ENCODE measurements around the gene TTBK1.

DNA sequence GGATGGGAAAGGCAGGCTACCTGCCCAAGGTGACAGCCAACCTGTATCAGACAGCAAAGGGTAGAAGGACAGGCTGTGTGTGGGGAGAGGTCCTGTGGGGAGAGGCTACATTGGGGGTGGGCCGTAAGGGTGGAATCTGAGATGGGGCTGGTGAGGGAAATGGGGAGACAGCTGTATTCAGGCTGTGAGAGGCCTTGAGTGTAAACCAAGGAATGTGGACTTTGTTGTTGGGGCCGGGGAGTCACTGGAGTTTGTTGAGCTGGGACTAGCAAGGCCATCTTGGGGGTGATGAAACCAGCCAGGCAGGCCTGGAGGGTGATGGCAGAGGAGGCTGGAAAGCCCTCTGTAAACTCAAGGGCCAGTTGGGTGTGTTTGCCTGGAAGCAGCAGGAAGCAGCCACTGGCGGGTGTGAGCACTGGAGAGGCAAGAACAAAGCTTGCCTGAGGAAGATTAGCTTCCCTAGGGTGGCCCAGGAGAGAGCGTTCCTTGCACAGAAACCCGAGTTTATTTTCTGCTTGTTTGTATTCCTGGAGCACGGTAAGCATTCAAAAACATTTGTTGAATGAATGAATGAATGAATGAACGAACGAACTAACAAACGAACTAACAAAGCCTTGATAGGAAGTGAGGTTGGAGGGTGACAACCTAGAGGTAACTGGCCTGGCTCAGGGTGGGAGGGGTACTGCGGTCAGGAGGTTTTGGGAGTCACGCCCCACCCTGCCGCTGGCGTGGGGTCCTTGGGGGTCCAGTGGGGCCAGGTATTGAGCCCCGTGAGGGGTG lies 18.9 kb downstream of the TTBK1 start:
- TF ChIP-seq TAF1 (IDR thresholded peaks at IDR 0.05; ENCODE audit: borderline replicate concordance, low read depth, low read length) = no peak
- no peak for TF ChIP-seq POLR2A (IDR thresholded peaks at IDR 0.05; ENCODE audit: low read depth, low read length)

All from GM12892 (cell line).